HL-60 (cell line): Measurements from ENCODE around the gene CTSK.

Experiments
- GABPA ChIP-seq: IDR thresholded peaks from 2 replicates; pipeline ENCODE4 v1.6.1; 2012; ENCODE audit warnings: low read depth
- POLR2AphosphoS5 ChIP-seq: IDR thresholded peaks from 2 replicates; pipeline ENCODE4 v1.6.1; 2012; ENCODE audit warnings: low read depth
- SPI1 ChIP-seq: IDR thresholded peaks from 2 replicates; pipeline ENCODE4 v1.6.1; 2012; ENCODE audit warnings: low read depth, mild to moderate bottlenecking, borderline replicate concordance
- TF ChIP-seq, protein P1 (sequence below): IDR thresholded peaks from one replicate; pipeline ENCODE4 v1.5.1; 2011; ENCODE audit warnings: low read length, control low read depth, inconsistent platforms; ENCODE audit not compliant: insufficient read depth
- TF ChIP-seq, protein P2 (sequence below): IDR thresholded peaks from 2 replicates; pipeline ENCODE4 v1.6.1; 2012; ENCODE audit warnings: low read depth; ENCODE audit not compliant: insufficient replicate concordance

DNA sequence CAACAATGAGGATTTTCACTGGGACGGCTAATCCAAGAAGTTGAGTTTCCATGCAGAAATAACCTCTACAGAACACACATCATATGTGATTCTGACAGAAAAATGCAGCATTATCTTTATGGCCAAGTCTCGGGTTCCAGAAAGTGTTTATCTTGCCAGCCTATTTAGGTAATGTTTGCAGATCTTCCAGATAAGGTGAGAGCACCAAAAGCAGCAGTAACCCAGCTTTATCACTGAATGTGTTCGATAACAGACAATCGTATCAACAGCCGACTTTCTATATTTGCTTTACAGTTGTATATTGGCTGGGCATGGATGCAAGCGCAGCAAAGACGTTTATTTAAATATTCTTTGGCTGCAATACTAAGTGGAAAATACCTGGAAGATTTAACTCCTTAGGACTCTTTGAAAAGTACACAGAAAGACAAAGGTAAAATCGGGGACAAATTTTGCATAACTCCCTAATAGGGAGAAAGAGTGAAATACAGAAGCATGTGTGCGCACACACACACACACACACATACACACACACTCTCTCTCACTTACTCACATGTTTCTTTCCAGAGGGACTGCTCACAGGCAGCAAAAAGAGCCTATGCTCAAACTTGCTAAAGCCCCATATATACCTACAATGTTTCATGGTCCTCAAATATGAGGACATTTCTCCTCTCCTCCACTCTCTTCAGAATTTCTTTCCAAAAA lies 3.0 kb upstream of the CTSK start:
- TF ChIP-seq, protein P1, sequence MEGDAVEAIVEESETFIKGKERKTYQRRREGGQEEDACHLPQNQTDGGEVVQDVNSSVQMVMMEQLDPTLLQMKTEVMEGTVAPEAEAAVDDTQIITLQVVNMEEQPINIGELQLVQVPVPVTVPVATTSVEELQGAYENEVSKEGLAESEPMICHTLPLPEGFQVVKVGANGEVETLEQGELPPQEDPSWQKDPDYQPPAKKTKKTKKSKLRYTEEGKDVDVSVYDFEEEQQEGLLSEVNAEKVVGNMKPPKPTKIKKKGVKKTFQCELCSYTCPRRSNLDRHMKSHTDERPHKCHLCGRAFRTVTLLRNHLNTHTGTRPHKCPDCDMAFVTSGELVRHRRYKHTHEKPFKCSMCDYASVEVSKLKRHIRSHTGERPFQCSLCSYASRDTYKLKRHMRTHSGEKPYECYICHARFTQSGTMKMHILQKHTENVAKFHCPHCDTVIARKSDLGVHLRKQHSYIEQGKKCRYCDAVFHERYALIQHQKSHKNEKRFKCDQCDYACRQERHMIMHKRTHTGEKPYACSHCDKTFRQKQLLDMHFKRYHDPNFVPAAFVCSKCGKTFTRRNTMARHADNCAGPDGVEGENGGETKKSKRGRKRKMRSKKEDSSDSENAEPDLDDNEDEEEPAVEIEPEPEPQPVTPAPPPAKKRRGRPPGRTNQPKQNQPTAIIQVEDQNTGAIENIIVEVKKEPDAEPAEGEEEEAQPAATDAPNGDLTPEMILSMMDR, result no peak
- TF ChIP-seq POLR2AphosphoS5 (no peak), GABPA (no peak), SPI1 (no peak)
- TF ChIP-seq, protein P2, sequence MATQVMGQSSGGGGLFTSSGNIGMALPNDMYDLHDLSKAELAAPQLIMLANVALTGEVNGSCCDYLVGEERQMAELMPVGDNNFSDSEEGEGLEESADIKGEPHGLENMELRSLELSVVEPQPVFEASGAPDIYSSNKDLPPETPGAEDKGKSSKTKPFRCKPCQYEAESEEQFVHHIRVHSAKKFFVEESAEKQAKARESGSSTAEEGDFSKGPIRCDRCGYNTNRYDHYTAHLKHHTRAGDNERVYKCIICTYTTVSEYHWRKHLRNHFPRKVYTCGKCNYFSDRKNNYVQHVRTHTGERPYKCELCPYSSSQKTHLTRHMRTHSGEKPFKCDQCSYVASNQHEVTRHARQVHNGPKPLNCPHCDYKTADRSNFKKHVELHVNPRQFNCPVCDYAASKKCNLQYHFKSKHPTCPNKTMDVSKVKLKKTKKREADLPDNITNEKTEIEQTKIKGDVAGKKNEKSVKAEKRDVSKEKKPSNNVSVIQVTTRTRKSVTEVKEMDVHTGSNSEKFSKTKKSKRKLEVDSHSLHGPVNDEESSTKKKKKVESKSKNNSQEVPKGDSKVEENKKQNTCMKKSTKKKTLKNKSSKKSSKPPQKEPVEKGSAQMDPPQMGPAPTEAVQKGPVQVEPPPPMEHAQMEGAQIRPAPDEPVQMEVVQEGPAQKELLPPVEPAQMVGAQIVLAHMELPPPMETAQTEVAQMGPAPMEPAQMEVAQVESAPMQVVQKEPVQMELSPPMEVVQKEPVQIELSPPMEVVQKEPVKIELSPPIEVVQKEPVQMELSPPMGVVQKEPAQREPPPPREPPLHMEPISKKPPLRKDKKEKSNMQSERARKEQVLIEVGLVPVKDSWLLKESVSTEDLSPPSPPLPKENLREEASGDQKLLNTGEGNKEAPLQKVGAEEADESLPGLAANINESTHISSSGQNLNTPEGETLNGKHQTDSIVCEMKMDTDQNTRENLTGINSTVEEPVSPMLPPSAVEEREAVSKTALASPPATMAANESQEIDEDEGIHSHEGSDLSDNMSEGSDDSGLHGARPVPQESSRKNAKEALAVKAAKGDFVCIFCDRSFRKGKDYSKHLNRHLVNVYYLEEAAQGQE, result no peak
